HEK293T (cell line): Measurements from ENCODE around the gene TMTC1.

Experiments
- ARNT ChIP-seq: fragments of 450-650 bp; IDR thresholded peaks from 2 replicates; pipeline ENCODE4 v1.6.1; 2017; ENCODE audit warnings: mild to moderate bottlenecking
- BHLHE40 ChIP-seq: fragments of 450-650 bp; IDR thresholded peaks from 2 replicates; pipeline ENCODE4 v1.6.1; 2016; ENCODE audit warnings: mild to moderate bottlenecking, moderate library complexity, borderline replicate concordance
- CTBP1 ChIP-seq: fragments of 450-650 bp; IDR thresholded peaks from 2 replicates; pipeline ENCODE4 v1.6.1; 2016; ENCODE audit warnings: borderline replicate concordance
- ELF4 ChIP-seq: fragments of 450-650 bp; IDR thresholded peaks from 2 replicates; pipeline ENCODE4 v1.6.1; 2017; ENCODE audit warnings: antibody characterized with exemption
- FOXA1 ChIP-seq: fragments of 450-650 bp; IDR thresholded peaks from 2 replicates; pipeline ENCODE4 v1.6.1; 2016; ENCODE audit warnings: mild to moderate bottlenecking
- FOXK2 ChIP-seq: fragments of 450-650 bp; IDR thresholded peaks from 2 replicates; pipeline ENCODE4 v1.6.1; 2016; ENCODE audit warnings: mild to moderate bottlenecking
- FOXM1 ChIP-seq: fragments of 450-650 bp; IDR thresholded peaks from 2 replicates; pipeline ENCODE4 v1.6.1; 2017; ENCODE audit warnings: mild to moderate bottlenecking, borderline replicate concordance
- HDGF ChIP-seq: fragments of 450-650 bp; IDR thresholded peaks from 2 replicates; pipeline ENCODE4 v1.6.1; 2017; ENCODE audit warnings: antibody characterized with exemption, borderline replicate concordance
- L3MBTL2 ChIP-seq: fragments of 450-650 bp; conservative IDR thresholded peaks from 2 replicates; pipeline ENCODE4 v1.6.1; 2016; ENCODE audit warnings: mild to moderate bottlenecking
- NFRKB ChIP-seq: fragments of 450-650 bp; IDR thresholded peaks from 2 replicates; pipeline ENCODE4 v1.6.1; 2016; ENCODE audit warnings: mild to moderate bottlenecking, moderate library complexity
- SP1 ChIP-seq: fragments of 450-650 bp; IDR thresholded peaks from 2 replicates; pipeline ENCODE4 v1.6.1; 2017
- SUZ12 ChIP-seq: fragments of 450-650 bp; IDR thresholded peaks from 2 replicates; pipeline ENCODE4 v1.6.1; 2016; ENCODE audit warnings: mild to moderate bottlenecking
- ZNF384 ChIP-seq: fragments of 450-650 bp; IDR thresholded peaks from 2 replicates; pipeline ENCODE4 v1.6.1; 2016
- TF ChIP-seq, protein P1 (sequence below): fragments of 450-650 bp; IDR thresholded peaks from 2 replicates; pipeline ENCODE4 v1.6.1; 2016

DNA sequence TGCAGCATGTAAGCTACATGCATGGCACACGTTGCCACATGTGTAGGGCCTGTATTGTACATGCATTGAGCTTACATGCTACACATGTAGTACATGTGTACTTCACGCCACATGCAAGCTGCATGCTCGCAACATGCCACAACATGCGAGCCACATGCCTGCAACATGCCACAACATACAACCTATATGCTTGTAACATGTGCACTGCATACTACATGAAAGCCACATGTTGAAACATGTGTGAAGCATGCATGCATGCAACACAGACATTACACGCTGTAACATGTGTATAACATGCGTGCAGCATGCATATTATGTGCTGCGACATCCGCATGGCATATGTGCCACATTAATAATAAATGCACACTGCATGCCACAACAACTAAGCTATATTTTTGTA lies 9.1 kb upstream of the TMTC1 start:
- TF ChIP-seq SP1 (no peak), SUZ12 (no peak), FOXK2 (no peak), CTBP1 (no peak), ELF4 (no peak), FOXM1 (no peak), FOXA1 (no peak), HDGF (no peak), NFRKB (no peak), ARNT (no peak), BHLHE40 (no peak), ZNF384 (no peak), L3MBTL2 (no peak)
- TF ChIP-seq, protein P1, sequence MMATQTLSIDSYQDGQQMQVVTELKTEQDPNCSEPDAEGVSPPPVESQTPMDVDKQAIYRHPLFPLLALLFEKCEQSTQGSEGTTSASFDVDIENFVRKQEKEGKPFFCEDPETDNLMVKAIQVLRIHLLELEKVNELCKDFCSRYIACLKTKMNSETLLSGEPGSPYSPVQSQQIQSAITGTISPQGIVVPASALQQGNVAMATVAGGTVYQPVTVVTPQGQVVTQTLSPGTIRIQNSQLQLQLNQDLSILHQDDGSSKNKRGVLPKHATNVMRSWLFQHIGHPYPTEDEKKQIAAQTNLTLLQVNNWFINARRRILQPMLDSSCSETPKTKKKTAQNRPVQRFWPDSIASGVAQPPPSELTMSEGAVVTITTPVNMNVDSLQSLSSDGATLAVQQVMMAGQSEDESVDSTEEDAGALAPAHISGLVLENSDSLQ = no peak
